GM23338 (cell line): Measurements from ENCODE around the gene DACH1.

Experiments
- CREB1 ChIP-seq: fragments of 250-450 bp; sonication (Bioruptor Pico); IDR thresholded peaks from 2 replicates; pipeline ENCODE4 v1.5.0; 2020; ENCODE audit warnings: low read depth, mild to moderate bottlenecking, moderate library complexity
- CTCF ChIP-seq, 2 experiments: fragments of 200-600 bp in 1 of 2; sonication (generic) in 1 of 2; conservative IDR thresholded peaks; 2 replicates each; pipeline versions ENCODE4 v1.5.1 to v1.6.1; 2016 to 2017; ENCODE audit warnings: antibody characterized with exemption in 2 of 2, low read depth in 2 of 2, mild to moderate bottlenecking in 2 of 2, moderate library complexity in 1 of 2
- ETS1 ChIP-seq: IDR thresholded peaks from 2 replicates; pipeline ENCODE4 v1.6.1; 2016; ENCODE audit warnings: antibody characterized with exemption
- EZH2 ChIP-seq: fragments of 200-600 bp; sonication (generic); IDR thresholded peaks from one replicate; pipeline ENCODE4 v1.8.0; 2017; ENCODE audit warnings: antibody characterized with exemption, mild to moderate bottlenecking, low read depth; ENCODE audit not compliant: unreplicated experiment
- EZH2phosphoT487 ChIP-seq: fragments of 200-600 bp; sonication (generic); IDR thresholded peaks from one replicate; pipeline ENCODE4 v1.8.1; 2018; ENCODE audit warnings: antibody characterized with exemption; ENCODE audit not compliant: unreplicated experiment
- JUNB ChIP-seq: IDR thresholded peaks from one replicate; pipeline ENCODE4 v1.6.1; 2016; ENCODE audit warnings: antibody characterized with exemption; ENCODE audit not compliant: unreplicated experiment
- NANOG ChIP-seq: IDR thresholded peaks from 2 replicates; pipeline ENCODE4 v1.6.1; 2016; ENCODE audit warnings: antibody characterized with exemption, borderline replicate concordance
- POLR2AphosphoS5 ChIP-seq: IDR thresholded peaks from 2 replicates; pipeline ENCODE4 v1.6.1; 2016; ENCODE audit warnings: antibody characterized with exemption, low read depth
- STAT1 ChIP-seq: IDR thresholded peaks from one replicate; pipeline ENCODE4 v1.6.1; 2016; ENCODE audit warnings: antibody characterized with exemption; ENCODE audit not compliant: unreplicated experiment
- TF ChIP-seq, protein P1 (sequence below): IDR thresholded peaks from one replicate; pipeline ENCODE4 v1.6.1; 2018; ENCODE audit warnings: antibody characterized with exemption; ENCODE audit not compliant: unreplicated experiment

DNA sequence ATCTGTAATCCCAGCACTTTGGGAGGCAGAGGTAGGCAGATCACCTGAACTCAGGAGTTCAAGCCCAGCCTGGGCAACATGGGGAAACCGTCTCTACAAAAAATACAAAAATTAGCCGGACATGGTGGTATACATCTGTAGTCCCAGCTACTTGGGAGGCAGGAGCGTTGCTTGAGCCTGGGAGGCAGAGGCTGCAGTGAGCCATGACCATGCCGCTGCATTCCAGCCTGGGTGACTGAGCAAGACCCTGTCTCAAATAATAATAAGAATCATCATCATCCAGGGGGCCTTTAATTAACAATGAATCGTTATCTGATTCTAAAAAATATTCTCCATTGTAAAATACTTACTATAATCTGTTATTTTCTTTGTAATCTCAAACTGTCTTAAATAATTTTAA, 283.4 kb downstream of the DACH1 start:
- TF ChIP-seq CTCF (conservative IDR thresholded peaks at IDR 0.05; ENCODE audit: low read depth in 2 of 2) (no peak), EZH2 (no peak), POLR2AphosphoS5 (no peak), EZH2phosphoT487 (no peak), ETS1 (no peak), CREB1 (CRISPR knock-in tag) (no peak), JUNB (no peak), NANOG (no peak), STAT1 (no peak)
- TF ChIP-seq, protein P1, sequence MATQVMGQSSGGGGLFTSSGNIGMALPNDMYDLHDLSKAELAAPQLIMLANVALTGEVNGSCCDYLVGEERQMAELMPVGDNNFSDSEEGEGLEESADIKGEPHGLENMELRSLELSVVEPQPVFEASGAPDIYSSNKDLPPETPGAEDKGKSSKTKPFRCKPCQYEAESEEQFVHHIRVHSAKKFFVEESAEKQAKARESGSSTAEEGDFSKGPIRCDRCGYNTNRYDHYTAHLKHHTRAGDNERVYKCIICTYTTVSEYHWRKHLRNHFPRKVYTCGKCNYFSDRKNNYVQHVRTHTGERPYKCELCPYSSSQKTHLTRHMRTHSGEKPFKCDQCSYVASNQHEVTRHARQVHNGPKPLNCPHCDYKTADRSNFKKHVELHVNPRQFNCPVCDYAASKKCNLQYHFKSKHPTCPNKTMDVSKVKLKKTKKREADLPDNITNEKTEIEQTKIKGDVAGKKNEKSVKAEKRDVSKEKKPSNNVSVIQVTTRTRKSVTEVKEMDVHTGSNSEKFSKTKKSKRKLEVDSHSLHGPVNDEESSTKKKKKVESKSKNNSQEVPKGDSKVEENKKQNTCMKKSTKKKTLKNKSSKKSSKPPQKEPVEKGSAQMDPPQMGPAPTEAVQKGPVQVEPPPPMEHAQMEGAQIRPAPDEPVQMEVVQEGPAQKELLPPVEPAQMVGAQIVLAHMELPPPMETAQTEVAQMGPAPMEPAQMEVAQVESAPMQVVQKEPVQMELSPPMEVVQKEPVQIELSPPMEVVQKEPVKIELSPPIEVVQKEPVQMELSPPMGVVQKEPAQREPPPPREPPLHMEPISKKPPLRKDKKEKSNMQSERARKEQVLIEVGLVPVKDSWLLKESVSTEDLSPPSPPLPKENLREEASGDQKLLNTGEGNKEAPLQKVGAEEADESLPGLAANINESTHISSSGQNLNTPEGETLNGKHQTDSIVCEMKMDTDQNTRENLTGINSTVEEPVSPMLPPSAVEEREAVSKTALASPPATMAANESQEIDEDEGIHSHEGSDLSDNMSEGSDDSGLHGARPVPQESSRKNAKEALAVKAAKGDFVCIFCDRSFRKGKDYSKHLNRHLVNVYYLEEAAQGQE = no peak
